HepG2 (cell line): ENCODE measurements around the gene PKLR. TPM values are rescaled to one million over a fixed set of nuclear protein-coding genes. Genes with fewer than 3 reads are reported as not detected.

Source experiments
- ATAC-seq: fragments of 200-7000 bp; cut with Tn5 transposase; 3 replicates; pipeline ENCODE4 v1.9.1; 2020; ENCODE audit warnings: mild to moderate bottlenecking, moderate library complexity
- BruUV-seq: library from RNA; stranded (reverse); fragments of 400-500 nt; replicated peaks from 2 replicates; lab custom pipeline; 2021; lab: Mats Ljungman, UMichigan
- CTCF ChIA-PET: fragments of 300-600 bp; formaldehyde crosslinking; extraction: SDS; loops from one replicate; lab custom pipeline; 2021; ENCODE audit warnings: low total read pairs, inconsistent platforms, low intra/inter-chr PET ratio; lab: Yijun Ruan, JAX
- POLR2A ChIA-PET: fragments of 350-600 bp; sonication (Branson Sonifier 250); formaldehyde crosslinking; loops from one replicate; lab custom pipeline; 2020; ENCODE audit warnings: antibody characterized with exemption, inconsistent platforms; lab: Yijun Ruan, JAX
- DNase-seq: peaks from one replicate; pipeline ENCODE4 v3.0.0-alpha.2; 2015; ENCODE audit warnings: low spot score
- FAIRE-seq: peaks from 3 replicates; lab custom pipeline; 2011; peaks lifted over from hg19 to GRCh38; lab: Jason Lieb, UNC
- H2AFZ ChIP-seq: one replicate; pipeline ENCODE4 v1.6.1; 2011; ENCODE audit warnings: low read length, inconsistent platforms
- H3K27ac ChIP-seq: fragments of 300-600 bp; 3 replicates; pipeline ENCODE4 v1.8.0; 2011; ENCODE audit warnings: mixed run types, mild to moderate bottlenecking, mixed read lengths, low read length, inconsistent platforms; ENCODE audit not compliant: insufficient read depth; ENCODE audit errors: extremely low read length
- H3K27me3 ChIP-seq, 2 experiments: fragments of 200-600 bp in 1 of 2; 2 replicates in 1 of 2; 3 replicates in 1 of 2; pipeline versions ENCODE4 v1.6.0 to v1.8.0; 2011; ENCODE audit warnings: low read length in 2 of 2, mild to moderate bottlenecking in 2 of 2, moderate library complexity in 2 of 2, inconsistent platforms in 1 of 2; ENCODE audit not compliant: insufficient read depth in 2 of 2, control insufficient read depth in 1 of 2
- H3K36me3 ChIP-seq, 2 experiments: fragments of 200-600 bp in 1 of 2; replicated peaks in 1 of 2; 2 replicates in 1 of 2; 3 replicates in 1 of 2; pipeline versions ENCODE4 v1.5.1 to v1.8.0; 2011; ENCODE audit warnings: low read length in 2 of 2, inconsistent platforms in 1 of 2; ENCODE audit not compliant: insufficient read depth in 2 of 2, control insufficient read depth in 1 of 2
- H3K4me1 ChIP-seq: 2 replicates; pipeline ENCODE4 v1.5.1; 2012; ENCODE audit warnings: low read length, inconsistent platforms; ENCODE audit not compliant: insufficient read depth
- H3K4me2 ChIP-seq: 2 replicates; pipeline ENCODE4 v1.6.0; 2011; ENCODE audit warnings: low read depth, low read length, inconsistent platforms
- H3K4me3 ChIP-seq, 3 experiments: fragments of 200-600 bp in 1 of 3; sonication (generic), shearing (Covaris generic) in 1 of 3; replicated peaks in 1 of 3; 2 replicates each; pipeline ENCODE4 v1.5.1; 2011 to 2016; ENCODE audit warnings: low read length in 3 of 3, inconsistent platforms in 2 of 3, low read depth in 2 of 3, mild to moderate bottlenecking in 2 of 3, control low read depth in 1 of 3, mixed read lengths in 1 of 3; ENCODE audit not compliant: insufficient read depth in 1 of 3
- H3K79me2 ChIP-seq: one replicate; pipeline ENCODE4 v1.6.1; 2011; ENCODE audit warnings: low read length, inconsistent platforms; ENCODE audit not compliant: insufficient read depth
- H3K9ac ChIP-seq: 2 replicates; pipeline ENCODE4 v1.6.0; 2011; ENCODE audit warnings: mild to moderate bottlenecking, low read depth, low read length, inconsistent platforms; ENCODE audit not compliant: insufficient read depth
- H3K9me3 ChIP-seq: 2 replicates; pipeline ENCODE4 v1.5.1; 2012; ENCODE audit warnings: mild to moderate bottlenecking, low read length
- H4K20me1 ChIP-seq: 2 replicates; pipeline ENCODE4 v1.6.0; 2011; ENCODE audit warnings: inconsistent platforms, mild to moderate bottlenecking, low read length, moderate library complexity; ENCODE audit not compliant: insufficient read depth
- ASH2L ChIP-seq: fragments of 300-600, 200-600 bp; sonication (generic); IDR thresholded peaks from 2 replicates; pipeline ENCODE4 v1.7.0; 2017; ENCODE audit warnings: low read depth, mild to moderate bottlenecking, moderate library complexity, mixed read lengths, low read length; ENCODE audit not compliant: insufficient read length
- CREB1 ChIP-seq, 2 experiments: fragments of 450-650 bp in 1 of 2; IDR thresholded peaks; 2 replicates each; pipeline ENCODE4 v1.6.1; 2016 to 2017; ENCODE audit warnings: control low read depth in 1 of 2, mild to moderate bottlenecking in 1 of 2, missing compliant biosample characterization in 1 of 2, missing genetic modification characterization in 1 of 2
- CSRNP1 ChIP-seq: sonication (generic); formaldehyde crosslinking; IDR thresholded peaks from 2 replicates; pipeline ENCODE4 v1.8.1; 2023; ENCODE audit warnings: mild to moderate bottlenecking, missing genetic modification reagents
- HMGXB3 ChIP-seq: sonication (generic); formaldehyde crosslinking; IDR thresholded peaks from 2 replicates; pipeline ENCODE4 v1.4.0; 2020; ENCODE audit warnings: missing genetic modification reagents, borderline replicate concordance
- NFIB ChIP-seq: sonication (generic); formaldehyde crosslinking; IDR thresholded peaks from 2 replicates; pipeline ENCODE4 v1.9.0; 2021; ENCODE audit warnings: missing genetic modification reagents, mild to moderate bottlenecking, borderline replicate concordance
- TOPORS ChIP-seq: sonication (generic); formaldehyde crosslinking; IDR thresholded peaks from 2 replicates; pipeline ENCODE4 v1.8.0; 2023; ENCODE audit warnings: mild to moderate bottlenecking, missing genetic modification reagents
- ZBED4 ChIP-seq: sonication (generic); formaldehyde crosslinking; IDR thresholded peaks from 2 replicates; pipeline ENCODE4 v1.4.0; 2020; ENCODE audit warnings: missing genetic modification reagents, borderline replicate concordance
- ZNF234 ChIP-seq: sonication (generic); formaldehyde crosslinking; conservative IDR thresholded peaks from 2 replicates; pipeline ENCODE4 v1.5.1; 2020; ENCODE audit warnings: mild to moderate bottlenecking, missing genetic modification reagents
- ZNF383 ChIP-seq: sonication (generic); formaldehyde crosslinking; IDR thresholded peaks from 2 replicates; pipeline ENCODE4 v1.4.0; 2020; ENCODE audit warnings: missing genetic modification reagents, mild to moderate bottlenecking, borderline replicate concordance
- ZNF841 ChIP-seq: sonication (generic); formaldehyde crosslinking; IDR thresholded peaks from 2 replicates; pipeline ENCODE4 v1.8.1; 2023; ENCODE audit warnings: missing genetic modification reagents, borderline replicate concordance
- ZNF879 ChIP-seq: sonication (generic); formaldehyde crosslinking; IDR thresholded peaks from 2 replicates; pipeline ENCODE4 v1.8.1; 2023; ENCODE audit warnings: missing genetic modification reagents
- ZSCAN12 ChIP-seq: sonication (generic); formaldehyde crosslinking; IDR thresholded peaks from 2 replicates; pipeline ENCODE4 v1.9.0; 2021; ENCODE audit warnings: mild to moderate bottlenecking, missing genetic modification reagents
- WGBS: methylation state at CpG from one replicate; pipeline ENCODE4 v1.1.6; 2017; ENCODE audit warnings: low lambda C conversion rate; 5-methylcytosine and 5-hydroxymethylcytosine counted together
- in situ Hi-C: cut with HindIII; loops from 2 replicates; pipeline ENCODE4 v1.10.0; 2017; ENCODE audit warnings: low pct_unique_long_range_greater_than_20kb; ENCODE audit not compliant: extremely low pct_ligation_motif_present
- intact Hi-C: fragments of 100-400 bp; cut with micrococcal nuclease; formaldehyde crosslinking; loops from one replicate; pipeline ENCODE4 v1.10.0; 2022; ENCODE audit not compliant: unreplicated experiment
- polyA plus RNA-seq, 8 experiments: library from polyadenylated mRNA; depleted of rRNA in 3 of 8; stranded (reverse) in 7 of 8; unstranded in 1 of 8; fragments of >200 nt; fragmentation: Illumina TruSeq in 4 of 8; extraction: Trizol in 4 of 8; gene quantifications; 2 replicates each; pipeline versions ENCODE4 v1.2.1 to v1.2.3, GENCODE V29; 2011 to 2016; ENCODE audit warnings: low read depth in 4 of 8, missing spikeins in 1 of 8, mixed read lengths in 1 of 8; ENCODE audit not compliant: insufficient read depth in 1 of 8
- total RNA-seq, 5 experiments: library from RNA; depleted of rRNA; stranded (reverse); fragments of >200 nt; fragmentation: Illumina TruSeq; extraction: Trizol; gene quantifications; 2 replicates each; pipeline ENCODE4 v1.2.3, GENCODE V29; 2016; ENCODE audit warnings: low read depth in 1 of 5

Gene PKLR
- total and polyA plus RNA-seq, 2 of the 13 experiments (the other 11 are each of a cell fraction or from before 2014, with no cell fraction given): 10.3 to 29.3 TPM

- Histone ChIP-seq H3K4me1 (peaks cover 74% of the 10 kb centered on the region), H3K79me2 (peaks cover 11% of the 10 kb centered on the region), H3K9me3 (no peaks in the 10 kb centered on the region), H4K20me1 (no peaks in the 10 kb centered on the region), H3K4me3 (peak overlapping the region; percentile 28 to 69 (median 44); a peak in 5 of 6 replicates), H2AFZ (peak overlapping the region; percentile 61), H3K36me3 (no peaks in the 10 kb centered on the region; a peak in 1 of 5 replicates), H3K27me3 (no peaks in the 10 kb centered on the region; a peak in 1 of 5 replicates), H3K4me2 (peak overlapping the region; percentile 89), H3K27ac (peak overlapping the region; percentile 95), H3K9ac (peak overlapping the region; percentile 77)
- DNase-seq (peak; percentile 77), ATAC-seq (peak; percentile 94), FAIRE-seq (peak; percentile 79)
- no TSS peak for BruUV-seq
- 2% methylated on average over 7 of the region's 9 CpGs for WGBS
- in situ Hi-C loops (loop anchor here (10.0 kb wide), 1 partner anchor 46 kb away; the partner anchor contains the start of gene ENTREP3), intact Hi-C loops (loop anchor here (10.0 kb wide), 1 partner anchor 96 kb away; the partner anchor contains the start of genes MTX1 and THBS3)
- ChIA-PET POLR2A (interaction anchor here (0.7 to 2.9 kb wide), 8 partner anchors 9 to 46 kb away, joined by 3 to 17 read pairs (median 3); partner anchors contain the start of genes CLK2, ENTREP3 and SCAMP3), CTCF (no interaction called here)
- TF ChIP-seq ZNF879 (CRISPR knock-in tag) (no peak), ZNF234 (CRISPR knock-in tag) (no peak), ZNF383 (CRISPR knock-in tag) (no peak), ZBED4 (CRISPR knock-in tag) (peak; percentile 96), ASH2L (peak; percentile 57), NFIB (CRISPR knock-in tag) (no peak), CSRNP1 (CRISPR knock-in tag) (no peak), CREB1 (IDR thresholded peaks at IDR 0.05) (no peak), CREB1 (CRISPR knock-in tag; IDR thresholded peaks at IDR 0.05) (no peak), ZSCAN12 (CRISPR knock-in tag) (no peak), HMGXB3 (CRISPR knock-in tag) (peak; percentile 63; the same call in 1 of the 2 replicates), ZNF841 (no peak), TOPORS (CRISPR knock-in tag) (peak; percentile 60; the same call in 1 of the 2 replicates)
These were observed 497 bp downstream of the PKLR start for GRCh38 chr1:155300553-155301329.
